Fibroblast of pulmonary artery (primary cell): ENCODE data around the gene MMP24OS.

Experiments used
- DNase-seq: peaks from one replicate; pipeline ENCODE4 v3.0.0-alpha.2; 2010; ENCODE audit warnings: low read depth
- H3K4me3 ChIP-seq: replicated peaks from 2 replicates; pipeline ENCODE4 v1.5.1; 2011; ENCODE audit warnings: low read depth, mild to moderate bottlenecking, control low read depth, low read length, moderate library complexity
- CTCF ChIP-seq: IDR thresholded peaks from 2 replicates; pipeline ENCODE4 v1.5.1; 2011; ENCODE audit warnings: mild to moderate bottlenecking, control low read depth, low read length, inconsistent platforms; ENCODE audit errors: missing control alignments

The MMP24OS gene

GRCh38 chr20:35284992-35285805, 7.3 kb upstream of the MMP24OS start:
- no peak for DNase-seq
- no peak for TF ChIP-seq CTCF
- H3K4me3 ChIP-seq = peak overlapping the region; percentile 86

GRCh38 chr20:35284267-35284991, 6.5 kb upstream of the MMP24OS start, which contains the start of gene EIF6:
Gene EIF6, minus strand, starts transcription at chr20:35284772. Its CDS starts 285 bp downstream, at chr20:35284487.
- DNase-seq = peak; percentile 90
- TF ChIP-seq CTCF = no peak
- peak within 1 kb of the TSS; percentile 86 for H3K4me3 ChIP-seq

GRCh38 chr20:35283441-35284266, 5.7 kb upstream of the MMP24OS start:
- H3K4me3 ChIP-seq = peak overlapping the region; percentile 86
- no peak for TF ChIP-seq CTCF
- DNase-seq = no peak

GRCh38 chr20:35281506-35282101, 3.7 kb upstream of the MMP24OS start:
- no peak for TF ChIP-seq CTCF
- H3K4me3 ChIP-seq = no peak overlapping the region
- no peak for DNase-seq

GRCh38 chr20:35280523-35280922, 2.6 kb upstream of the MMP24OS start:
- TF ChIP-seq CTCF = no peak
- DNase-seq = no peak
- H3K4me3 ChIP-seq = no peak overlapping the region

GRCh38 chr20:35279533-35280174, 1.7 kb upstream of the MMP24OS start:
- no peak for TF ChIP-seq CTCF
- no peak overlapping the region for H3K4me3 ChIP-seq
- no peak for DNase-seq
